Measurements from ENCODE around the gene KCTD5. TPM values are rescaled to one million over a fixed set of nuclear protein-coding genes. Genes with fewer than 3 reads are reported as not detected.

KCTD5 gene
- polyA plus RNA-seq, 1 donor from 2014 or later, result 42.7 TPM

- Histone ChIP-seq H3K9me3 (ENCODE audit: low read length) (no peaks in the 10 kb centered on the region), H3K36me3 (ENCODE audit: insufficient read depth, low read length) (no peaks in the 10 kb centered on the region), H3K9me2 (ENCODE audit: insufficient read depth, low read length) (no peaks in the 10 kb centered on the region), H3K4me3 (ENCODE audit: low read length) (no peak overlapping the region), H4K20me1 (ENCODE audit: insufficient read depth) (no peaks in the 10 kb centered on the region), H3K27me3 (ENCODE audit: insufficient read depth, low read depth, low read length) (no peaks in the 10 kb centered on the region), H3K9ac (ENCODE audit: low read length) (no peak overlapping the region), H3F3A (ENCODE audit: insufficient read depth, low read length, poor library complexity, severe bottlenecking) (no peaks in the 10 kb centered on the region), H3K4me2 (ENCODE audit: low read length) (no peak overlapping the region), H3K79me2 (replicated peaks; ENCODE audit: insufficient read depth, low read length) (no peaks in the 10 kb centered on the region), H3K27ac (ENCODE audit: low read length) (no peak overlapping the region), H2AFZ (ENCODE audit: low read depth, low read length) (no peak overlapping the region)
- no peak for TF ChIP-seq MXI1 (conservative IDR thresholded peaks at IDR 0.05; ENCODE audit: poor library complexity, severe bottlenecking)
- no peak for TF ChIP-seq EZH2 (IDR thresholded peaks at IDR 0.05; ENCODE audit: borderline replicate concordance, insufficient read depth, low read length, poor library complexity, severe bottlenecking)
- TF ChIP-seq CTCF (IDR thresholded peaks at IDR 0.05; ENCODE audit: poor library complexity, severe bottlenecking), result no peak
Measured at GRCh38 chr16:2745116-2745890, 63.0 kb downstream of the KCTD5 start.

GRCh38 chr16:2745961-2746360, 63.6 kb downstream of the KCTD5 start:
- TF ChIP-seq EZH2 (IDR thresholded peaks at IDR 0.05; ENCODE audit: borderline replicate concordance, insufficient read depth, low read length, poor library complexity, severe bottlenecking), result no peak
- no peak for TF ChIP-seq EP300 (conservative IDR thresholded peaks at IDR 0.05; ENCODE audit: poor library complexity, severe bottlenecking)
- TF ChIP-seq MXI1 (conservative IDR thresholded peaks at IDR 0.05; ENCODE audit: poor library complexity, severe bottlenecking), result no peak
- TF ChIP-seq RAD21 (conservative IDR thresholded peaks at IDR 0.05), result no peak
- no peak for TF ChIP-seq REST (IDR thresholded peaks at IDR 0.05; ENCODE audit: borderline replicate concordance)
- no peak for TF ChIP-seq CTCF (IDR thresholded peaks at IDR 0.05; ENCODE audit: poor library complexity, severe bottlenecking)
- TF ChIP-seq TAF1 (IDR thresholded peaks at IDR 0.05; ENCODE audit: low read depth), result no peak
- TF ChIP-seq SMC3 (conservative IDR thresholded peaks at IDR 0.05; ENCODE audit: poor library complexity), result no peak
- TF ChIP-seq POLR2AphosphoS5 (IDR thresholded peaks at IDR 0.05), result no peak
- H3K27ac ChIP-seq (ENCODE audit: low read length), result no peak overlapping the region
- no peaks in the 10 kb centered on the region for H3K9me2 ChIP-seq (ENCODE audit: insufficient read depth, low read length)
- H4K20me1 ChIP-seq (ENCODE audit: insufficient read depth), result no peaks in the 10 kb centered on the region
- no peaks in the 10 kb centered on the region for H3K9me3 ChIP-seq (ENCODE audit: low read length)
- H3K4me2 ChIP-seq (ENCODE audit: low read length), result no peak overlapping the region
- H3K27me3 ChIP-seq (ENCODE audit: insufficient read depth, low read depth, low read length), result no peaks in the 10 kb centered on the region
- peaks cover 3% of the 10 kb centered on the region for H3K79me2 ChIP-seq (replicated peaks; ENCODE audit: insufficient read depth, low read length)
- H3K4me3 ChIP-seq (ENCODE audit: low read length), result no peak overlapping the region
- no peak overlapping the region for H3K9ac ChIP-seq (ENCODE audit: low read length)
- H3F3A ChIP-seq (ENCODE audit: insufficient read depth, low read length, poor library complexity, severe bottlenecking), result no peaks in the 10 kb centered on the region
- H3K36me3 ChIP-seq (ENCODE audit: insufficient read depth, low read length), result no peaks in the 10 kb centered on the region
- no peak overlapping the region for H2AFZ ChIP-seq (ENCODE audit: low read depth, low read length)

All from neural cell (in vitro differentiated cells).